Activated CD4-positive, alpha-beta T cell treated with anti-CD3 and anti-CD28 coated beads for 1 hour (primary cell): ENCODE results near the gene C12orf56.
"Not testable (repeated sequence)": the region's sequence is repeated elsewhere in the genome, so short reads cannot be mapped to it uniquely, and the experiment has no call there.

Experiments used
- DNase-seq: peaks from one replicate; pipeline ENCODE4 v3.0.0-alpha.2; 2020

The C12orf56 gene

GRCh38 chr12:64385019-64385418 lies 5.5 kb downstream of the C12orf56 start:
- DNase-seq = no peak

GRCh38 chr12:64383675-64384074 lies 6.9 kb downstream of the C12orf56 start:
- DNase-seq = no peak

- DNase-seq = no peak
These were observed 27.7 kb downstream of the C12orf56 start for GRCh38 chr12:64362721-64363305.

- DNase-seq = not testable (repeated sequence)
These were observed 29.4 kb downstream of the C12orf56 start for GRCh38 chr12:64361173-64361572.

- DNase-seq = not testable (repeated sequence)
These were observed 34.3 kb downstream of the C12orf56 start for GRCh38 chr12:64356209-64356608.

- DNase-seq = no peak
These were observed 38.4 kb downstream of the C12orf56 start for GRCh38 chr12:64352181-64352580.

GRCh38 chr12:64351265-64351664 lies 39.3 kb downstream of the C12orf56 start:
- DNase-seq = no peak

- DNase-seq = no peak
These were observed 42.9 kb downstream of the C12orf56 start for GRCh38 chr12:64347630-64348029.

- not testable (repeated sequence) for DNase-seq
These were observed 45.9 kb downstream of the C12orf56 start for GRCh38 chr12:64344631-64345030.

GRCh38 chr12:64340546-64340945 lies 50.0 kb downstream of the C12orf56 start:
- DNase-seq = not testable (repeated sequence)

GRCh38 chr12:64335886-64336466 lies 54.6 kb downstream of the C12orf56 start:
- no peak for DNase-seq

- DNase-seq = no peak
These were observed 57.6 kb downstream of the C12orf56 start for GRCh38 chr12:64332938-64333337.

GRCh38 chr12:64332296-64332695 lies 58.3 kb downstream of the C12orf56 start:
- DNase-seq = no peak

GRCh38 chr12:64329031-64329710 lies 61.4 kb downstream of the C12orf56 start:
- DNase-seq = not testable (repeated sequence)

GRCh38 chr12:64325055-64325454 lies 65.5 kb downstream of the C12orf56 start:
- no peak for DNase-seq

- no peak for DNase-seq
These were observed 66.9 kb downstream of the C12orf56 start for GRCh38 chr12:64323476-64324225.

GRCh38 chr12:64323006-64323405 lies 67.6 kb downstream of the C12orf56 start:
- no peak for DNase-seq

GRCh38 chr12:64320611-64321010 lies 69.9 kb downstream of the C12orf56 start:
- no peak for DNase-seq

- DNase-seq = not testable (repeated sequence)
These were observed 70.9 kb downstream of the C12orf56 start for GRCh38 chr12:64319540-64320225.

- DNase-seq = no peak
These were observed 72.0 kb downstream of the C12orf56 start for GRCh38 chr12:64318605-64319004.

- no peak for DNase-seq
These were observed 78.7 kb downstream of the C12orf56 start for GRCh38 chr12:64311877-64312276.

GRCh38 chr12:64304571-64304970 lies 86.0 kb downstream of the C12orf56 start:
- no peak for DNase-seq

GRCh38 chr12:64299628-64300027 lies 90.9 kb downstream of the C12orf56 start:
- DNase-seq = no peak
